HS-27A (cell line): ENCODE data around the gene EVI2B.
A peak's percentile ranks its signal among the peaks of the same experiment; 100 is the strongest.
"Not testable (repeated sequence)": the region's sequence is repeated elsewhere in the genome, so short reads cannot be mapped to it uniquely, and the experiment has no call there.

Experiments used
- DNase-seq: peaks from one replicate; pipeline ENCODE4 v3.0.0-alpha.2; 2012; ENCODE audit warnings: low read depth, missing footprints

Gene EVI2B

GRCh38 chr17:31272236-31272635 is 41.6 kb downstream of the EVI2B start:
- DNase-seq: no peak

- peak; percentile 87 for DNase-seq
Measured at GRCh38 chr17:31269578-31269983, 44.3 kb downstream of the EVI2B start.

GRCh38 chr17:31269036-31269577 is 44.7 kb downstream of the EVI2B start:
- no peak for DNase-seq

GRCh38 chr17:31266042-31266441 is 47.8 kb downstream of the EVI2B start:
- no peak for DNase-seq

- not testable (repeated sequence) for DNase-seq
Measured at GRCh38 chr17:31262923-31263322, 50.9 kb downstream of the EVI2B start.

GRCh38 chr17:31261601-31262000 is 52.3 kb downstream of the EVI2B start:
- DNase-seq: no peak

GRCh38 chr17:31260151-31260550 is 53.7 kb downstream of the EVI2B start:
- no peak for DNase-seq

- no peak for DNase-seq
Measured at GRCh38 chr17:31256936-31257335, 56.9 kb downstream of the EVI2B start.

GRCh38 chr17:31254654-31255053 is 59.2 kb downstream of the EVI2B start:
- no peak for DNase-seq
